ENCODE results near the gene OMP.

GRCh38 chr11:77148963-77149715 is 46.5 kb downstream of the OMP start:
- no peak for TF ChIP-seq POLR2AphosphoS5 (IDR thresholded peaks at IDR 0.05; ENCODE audit: borderline replicate concordance, low read depth, low read length)
- TF ChIP-seq EZH2 (IDR thresholded peaks at IDR 0.05): no peak
- TF ChIP-seq FOXP2 (optimal IDR thresholded peaks at IDR 0.05; ENCODE audit: control extremely low read depth, extremely low read length, insufficient read depth): no peak

All from SK-N-MC (cell line).